Measurements from ENCODE around the gene KMT2A.
A peak's percentile ranks its signal among the peaks of the same experiment; 100 is the strongest.

The KMT2A gene

GRCh38 chr11:118533769-118534729 lies 97.8 kb downstream of the KMT2A start:
- no peak for DNase-seq

GRCh38 chr11:118535261-118535660 lies 99.0 kb downstream of the KMT2A start:
- DNase-seq = no peak

GRCh38 chr11:118536726-118537125 lies 100.4 kb downstream of the KMT2A start:
- no peak for DNase-seq

DNA sequence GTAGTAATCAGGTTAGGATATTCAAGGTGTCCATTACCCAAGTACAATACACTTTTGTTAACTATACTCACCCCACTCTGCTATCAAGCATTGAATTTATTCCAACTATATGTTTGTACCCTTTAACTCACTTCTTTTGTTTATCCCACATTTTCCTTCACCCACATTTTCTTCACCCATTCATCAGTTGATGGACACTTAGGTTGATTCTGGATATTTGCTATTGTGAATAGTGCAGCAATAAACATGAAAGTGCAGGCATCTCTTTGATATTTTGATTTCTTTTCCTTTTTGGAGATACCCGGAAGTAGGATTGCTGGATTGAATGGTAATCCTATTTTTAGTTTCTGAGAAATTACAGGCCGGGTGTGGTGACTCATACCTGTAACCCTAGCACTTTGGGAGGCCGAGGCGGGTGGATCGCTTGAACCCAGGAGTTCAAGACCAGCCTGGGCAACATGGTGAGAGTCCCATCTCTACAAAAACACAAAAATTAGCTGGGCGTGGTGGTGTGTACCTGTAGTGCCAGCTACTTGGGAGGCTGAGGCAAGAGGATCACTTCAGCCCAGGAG lies 101.2 kb downstream of the KMT2A start:
- DNase-seq = no peak

- DNase-seq = no peak
Measured at GRCh38 chr11:118544010-118544646, 107.8 kb downstream of the KMT2A start.

- DNase-seq = no peak
Measured at GRCh38 chr11:118544647-118545010, 108.3 kb downstream of the KMT2A start.

DNA sequence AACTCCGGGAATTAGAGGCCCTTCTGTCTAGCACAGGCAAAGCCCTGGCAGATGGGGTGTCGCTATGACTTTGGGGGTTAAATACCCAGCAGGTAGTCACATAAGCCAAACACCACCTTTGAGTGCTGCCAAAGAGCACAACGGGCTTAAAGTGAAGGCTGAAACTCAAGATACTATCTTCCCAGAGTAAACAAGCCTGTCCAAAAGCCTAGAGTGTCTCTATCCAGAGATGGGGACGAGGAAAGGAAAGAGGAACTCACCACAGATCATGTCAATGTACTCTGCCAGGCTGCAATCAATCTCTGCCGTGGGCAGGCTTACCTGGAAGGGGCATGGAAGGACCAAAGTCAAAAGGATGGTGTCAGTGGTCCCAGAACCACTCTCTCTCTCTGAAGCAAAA lies 109.2 kb downstream of the KMT2A start:
- DNase-seq = no peak

DNA sequence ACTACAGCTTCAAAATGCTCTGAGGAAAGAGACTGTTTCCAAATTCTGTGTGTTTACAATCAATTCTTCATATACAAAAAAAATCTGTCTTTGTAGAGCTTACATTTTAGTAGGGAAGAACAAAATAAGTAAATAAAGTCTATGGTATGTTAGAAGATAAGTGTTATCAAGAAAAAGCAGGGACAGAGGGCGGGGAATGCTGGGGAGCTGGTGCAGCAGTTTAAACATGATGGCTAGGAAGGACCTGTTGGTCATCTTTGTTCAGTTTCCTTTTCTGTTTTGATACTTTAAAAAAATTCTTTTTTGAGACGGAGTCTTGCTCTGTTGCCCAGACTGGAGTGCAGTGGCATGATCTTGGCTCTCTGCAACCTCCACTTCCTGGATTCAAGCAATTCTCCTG lies 110.8 kb downstream of the KMT2A start:
- no peak for DNase-seq

GRCh38 chr11:118552341-118552740 lies 116.0 kb downstream of the KMT2A start:
- DNase-seq = no peak

DNA sequence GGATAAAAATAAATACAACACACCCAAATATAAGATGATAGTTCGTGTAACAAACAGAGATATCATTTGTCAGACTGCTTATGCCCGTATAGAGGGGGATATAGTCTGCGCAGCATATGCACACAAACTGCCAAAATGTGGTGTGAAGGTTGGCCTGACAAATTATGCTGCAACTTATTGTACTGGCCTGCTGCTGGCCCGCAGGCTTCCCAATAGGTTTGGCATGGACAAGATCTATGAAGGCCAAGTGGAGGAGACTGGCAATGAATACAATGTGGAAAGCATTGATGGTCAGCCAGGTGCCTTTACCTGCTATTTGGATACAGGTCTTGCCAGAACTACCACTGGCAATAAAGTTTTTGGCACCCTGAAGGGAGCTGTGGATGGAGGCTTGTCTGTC lies 124.5 kb downstream of the KMT2A start:
- no peak for DNase-seq

DNA sequence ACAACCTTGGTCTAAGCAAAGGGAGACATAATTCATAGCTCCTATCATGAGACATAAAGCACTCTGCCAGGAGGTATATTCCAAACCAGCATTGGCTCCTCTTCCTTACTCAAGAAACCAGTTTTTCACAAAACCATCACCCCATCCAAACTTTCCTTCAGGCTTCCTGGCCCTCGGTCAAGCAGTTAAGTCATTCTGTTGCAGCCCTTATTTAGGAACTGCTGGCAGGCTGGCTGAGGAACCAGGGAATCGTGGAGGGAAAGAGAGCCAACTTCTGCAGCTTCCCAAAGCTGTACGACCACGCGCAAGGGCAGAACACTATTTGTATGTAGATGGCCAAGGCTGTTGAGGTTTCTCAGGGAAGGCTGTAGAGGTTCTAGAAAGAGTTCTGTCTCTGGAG lies 128.8 kb downstream of the KMT2A start:
- DNase-seq = no peak

- no peak for DNase-seq
Measured at GRCh38 chr11:118569670-118570069, 133.4 kb downstream of the KMT2A start.

DNA sequence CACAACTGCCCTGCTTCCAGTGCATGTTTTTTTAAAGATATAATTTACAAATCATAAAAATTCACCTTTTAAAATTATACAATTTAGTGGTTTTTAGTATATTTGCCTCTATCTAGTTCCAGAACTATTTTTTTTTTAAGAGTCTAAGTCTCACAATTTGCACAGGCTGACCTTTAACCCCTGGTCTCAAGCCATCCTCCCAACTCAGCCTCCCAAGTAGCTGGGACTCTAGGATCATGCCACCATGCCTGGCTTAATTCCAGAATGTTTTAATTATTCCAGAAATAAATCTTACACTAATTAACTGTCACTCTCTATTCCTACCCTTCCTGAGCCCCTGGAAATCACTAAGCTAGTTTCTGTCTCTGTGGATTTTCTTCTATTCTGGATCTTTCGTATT lies 134.5 kb downstream of the KMT2A start:
- DNase-seq = no peak

DNA sequence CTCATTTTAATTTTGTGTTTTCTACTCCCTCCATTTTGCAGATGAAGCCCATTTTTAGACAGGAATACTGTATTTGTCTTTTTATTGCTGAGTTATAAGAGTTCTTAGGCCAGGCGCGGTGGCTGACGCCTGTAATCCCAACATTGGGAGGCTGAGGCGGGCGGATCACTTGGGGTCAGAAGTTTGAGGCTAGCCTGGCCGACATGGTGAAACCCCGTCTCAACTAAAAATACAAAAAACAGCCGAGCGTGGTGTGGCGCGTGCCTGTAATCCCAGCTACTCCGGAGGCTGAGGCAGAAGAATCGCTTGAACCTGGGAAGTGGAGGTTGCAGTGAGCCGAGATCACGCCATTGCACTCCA lies 135.4 kb downstream of the KMT2A start:
- DNase-seq = peak; percentile 11

- DNase-seq = peak; percentile 75
Measured at GRCh38 chr11:118572061-118572980, 136.0 kb downstream of the KMT2A start, which contains the start of gene ARCN1. ARCN1 (plus strand) TSS chr11:118572409; CDS start chr11:118572548, 139 bp downstream.

- no peak for DNase-seq
Measured at GRCh38 chr11:118572981-118573550, 136.8 kb downstream of the KMT2A start.

- DNase-seq = no peak
Measured at GRCh38 chr11:118574636-118575035, 138.3 kb downstream of the KMT2A start.
